Caco-2 (cell line): Measurements from ENCODE around the gene PLXNA4. TPM values are rescaled to one million over a fixed set of nuclear protein-coding genes. Genes with fewer than 3 reads are reported as not detected.

ENCODE experiments used
- BruUV-seq: library from RNA; stranded (reverse); fragments of 400-500 nt; replicated peaks from 2 replicates; lab custom pipeline; 2021; lab: Mats Ljungman, UMichigan
- CTCF ChIA-PET: fragments of 300-600 bp; sonication (Branson Sonifier 250); formaldehyde crosslinking; loops from one replicate; lab custom pipeline; 2022; ENCODE audit warnings: antibody characterized with exemption; lab: Charles Lee
- POLR2A ChIA-PET: fragments of 300-600 bp; sonication (Branson Sonifier 250); formaldehyde crosslinking; loops from one replicate; lab custom pipeline; 2022; ENCODE audit warnings: antibody characterized with exemption; lab: Charles Lee
- DNase-seq, 2 experiments: peaks; one replicate each; pipeline versions ENCODE4 v3.0.0 to v3.0.0-alpha.2; 2020 to 2022
- H3K27me3 ChIP-seq: replicated peaks from 2 replicates; pipeline ENCODE4 v1.6.0; 2011; ENCODE audit warnings: low read length; ENCODE audit not compliant: control insufficient read depth, insufficient read depth
- H3K36me3 ChIP-seq: 2 replicates; pipeline ENCODE4 v1.5.1; 2011; ENCODE audit warnings: low read length; ENCODE audit not compliant: control insufficient read depth, insufficient read depth
- H3K4me1 ChIP-seq: fragments of 250-450 bp; sonication (Bioruptor Pico); 2 replicates; pipeline ENCODE4 v1.5.1; 2020; ENCODE audit warnings: mild to moderate bottlenecking
- H3K4me3 ChIP-seq: 2 replicates; pipeline ENCODE4 v1.5.1; 2011; ENCODE audit warnings: low read depth, mild to moderate bottlenecking, control low read depth, low read length
- H3K9me3 ChIP-seq: fragments of 250-450 bp; sonication (Bioruptor Pico); 2 replicates; pipeline ENCODE4 v1.5.1; 2020; ENCODE audit warnings: mild to moderate bottlenecking, moderate library complexity
- H3K27ac Mint-ChIP-seq: one replicate; pipeline ENCODE4 v1.8.0; 2022; ENCODE audit warnings: mixed read lengths; ENCODE audit not compliant: unreplicated experiment
- H3K27me3 Mint-ChIP-seq: one replicate; pipeline ENCODE4 v1.8.0; 2022; ENCODE audit warnings: mixed read lengths; ENCODE audit not compliant: insufficient read depth, unreplicated experiment
- H3K36me3 Mint-ChIP-seq: one replicate; pipeline ENCODE4 v1.8.0; 2022; ENCODE audit warnings: mild to moderate bottlenecking, mixed read lengths; ENCODE audit not compliant: insufficient read depth, unreplicated experiment
- H3K4me1 Mint-ChIP-seq: one replicate; pipeline ENCODE4 v1.8.0; 2022; ENCODE audit warnings: low read depth, mixed read lengths; ENCODE audit not compliant: unreplicated experiment
- H3K4me3 Mint-ChIP-seq: one replicate; pipeline ENCODE4 v1.8.0; 2022; ENCODE audit warnings: mild to moderate bottlenecking, moderate library complexity, mixed read lengths; ENCODE audit not compliant: unreplicated experiment
- H3K9me3 Mint-ChIP-seq: one replicate; pipeline ENCODE4 v1.8.0; 2022; ENCODE audit warnings: mixed read lengths; ENCODE audit not compliant: unreplicated experiment
- CTCF ChIP-seq, 2 experiments: fragments of 200-600 bp in 1 of 2; IDR thresholded peaks; 1 replicate in 1 of 2; 2 replicates in 1 of 2; pipeline versions ENCODE4 v1.5.1 to v1.8.0; 2011 to 2022; ENCODE audit warnings: antibody characterized with exemption in 1 of 2, control low read depth in 1 of 2, inconsistent platforms in 1 of 2, low read depth in 1 of 2, low read length in 1 of 2, mild to moderate bottlenecking in 1 of 2, moderate library complexity in 1 of 2; ENCODE audit not compliant: insufficient read depth in 1 of 2, severe bottlenecking in 1 of 2, unreplicated experiment in 1 of 2
- intact Hi-C: fragments of 100-400 bp; cut with micrococcal nuclease; formaldehyde crosslinking; loops from one replicate; pipeline ENCODE4 v1.10.0; 2022; ENCODE audit not compliant: unreplicated experiment
- total RNA-seq: library from RNA; stranded (reverse); gene quantifications from 2 replicates; pipeline ENCODE4 v1.2.3, GENCODE V29; 2022

Gene PLXNA4
- total RNA-seq, 1 experiment from 2014 or later: 0.43 TPM

- peak overlapping the region; percentile 3 for H3K27ac Mint-ChIP-seq
- ChIA-PET CTCF (no interaction called here), POLR2A (no interaction called here)
- H3K27me3 Mint-ChIP-seq: no peaks in the 10 kb centered on the region
- Histone ChIP-seq H3K9me3 (no peaks in the 10 kb centered on the region), H3K27me3 (no peaks in the 10 kb centered on the region), H3K4me1 (no peaks in the 10 kb centered on the region), H3K36me3 (no peaks in the 10 kb centered on the region), H3K4me3 (no peak overlapping the region)
- no peaks in the 10 kb centered on the region for H3K36me3 Mint-ChIP-seq
- DNase-seq: no peak
- TF ChIP-seq CTCF (IDR thresholded peaks at IDR 0.05; ENCODE audit: insufficient read depth in 1 of 2, low read depth in 1 of 2, low read length in 1 of 2, severe bottlenecking in 1 of 2, unreplicated experiment in 1 of 2): no peak
- H3K4me3 Mint-ChIP-seq: no peak overlapping the region
- no TSS peak for BruUV-seq
- no peaks in the 10 kb centered on the region for H3K9me3 Mint-ChIP-seq
- intact Hi-C loops: no loop called here
- peaks cover 7% of the 10 kb centered on the region for H3K4me1 Mint-ChIP-seq
These were observed 112.3 kb downstream of the PLXNA4 start for GRCh38 chr7:132463922-132464321.

GRCh38 chr7:132462478-132462877 is 113.8 kb downstream of the PLXNA4 start:
- Mint-ChIP-seq H3K27me3 (peaks cover 4% of the 10 kb centered on the region), H3K27ac (no peak overlapping the region), H3K9me3 (no peaks in the 10 kb centered on the region), H3K4me3 (no peak overlapping the region), H3K4me1 (peaks cover 7% of the 10 kb centered on the region), H3K36me3 (no peaks in the 10 kb centered on the region)
- Histone ChIP-seq H3K4me3 (no peak overlapping the region), H3K9me3 (no peaks in the 10 kb centered on the region), H3K36me3 (no peaks in the 10 kb centered on the region), H3K4me1 (no peaks in the 10 kb centered on the region), H3K27me3 (no peaks in the 10 kb centered on the region)
- intact Hi-C loops: no loop called here
- no peak for DNase-seq
- TF ChIP-seq CTCF (IDR thresholded peaks at IDR 0.05; ENCODE audit: insufficient read depth in 1 of 2, low read depth in 1 of 2, low read length in 1 of 2, severe bottlenecking in 1 of 2, unreplicated experiment in 1 of 2): no peak
- POLR2A ChIA-PET: no interaction called here
- CTCF ChIA-PET: no interaction called here
- no TSS peak for BruUV-seq

- BruUV-seq: no TSS peak
- Histone ChIP-seq H3K4me3 (no peak overlapping the region), H3K9me3 (no peaks in the 10 kb centered on the region), H3K36me3 (no peaks in the 10 kb centered on the region), H3K27me3 (no peaks in the 10 kb centered on the region), H3K4me1 (no peaks in the 10 kb centered on the region)
- TF ChIP-seq CTCF (IDR thresholded peaks at IDR 0.05; ENCODE audit: insufficient read depth in 1 of 2, low read depth in 1 of 2, low read length in 1 of 2, severe bottlenecking in 1 of 2, unreplicated experiment in 1 of 2): no peak
- Mint-ChIP-seq H3K36me3 (no peaks in the 10 kb centered on the region), H3K27ac (no peak overlapping the region), H3K9me3 (no peaks in the 10 kb centered on the region), H3K4me1 (peaks cover 7% of the 10 kb centered on the region), H3K27me3 (peaks cover 4% of the 10 kb centered on the region), H3K4me3 (no peak overlapping the region)
- ChIA-PET CTCF (no interaction called here), POLR2A (no interaction called here)
- intact Hi-C loops: no loop called here
- DNase-seq: no peak
These were observed 115.2 kb downstream of the PLXNA4 start for GRCh38 chr7:132461032-132461592.
